ENCODE measurements around the gene RGS10.
"Not testable (repeated sequence)": the region's sequence is repeated elsewhere in the genome, so short reads cannot be mapped to it uniquely, and the experiment has no call there.

Gene RGS10

DNA sequence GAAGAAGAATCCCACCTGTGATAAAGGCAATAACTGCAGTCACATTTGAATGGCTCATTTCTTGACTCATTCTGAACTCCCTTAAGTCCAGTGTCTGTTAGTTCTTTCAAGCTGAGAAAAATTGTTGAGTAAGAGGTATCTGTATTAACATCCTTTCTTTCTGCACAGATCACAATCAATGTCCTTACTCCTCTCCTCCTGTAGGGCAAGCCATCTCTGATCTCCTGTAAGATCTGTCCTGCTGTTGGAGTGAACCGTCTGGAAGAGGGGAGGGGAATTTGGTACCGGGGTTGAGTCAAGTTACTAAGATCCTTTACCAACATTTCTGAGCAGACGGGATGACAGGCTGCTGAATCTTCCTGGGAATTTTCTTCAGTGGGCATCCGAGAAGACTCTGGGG lies 19.6 kb upstream of the RGS10 start:
- DNase-seq (ENCODE audit: low read depth): no peak
- TF ChIP-seq CTCF (IDR thresholded peaks at IDR 0.05; ENCODE audit: control insufficient read depth, insufficient read depth, low read depth, low read length, missing control alignments): no peak
- no peak overlapping the region for H3K4me3 ChIP-seq (ENCODE audit: control insufficient read depth, low read depth, low read length)

DNA sequence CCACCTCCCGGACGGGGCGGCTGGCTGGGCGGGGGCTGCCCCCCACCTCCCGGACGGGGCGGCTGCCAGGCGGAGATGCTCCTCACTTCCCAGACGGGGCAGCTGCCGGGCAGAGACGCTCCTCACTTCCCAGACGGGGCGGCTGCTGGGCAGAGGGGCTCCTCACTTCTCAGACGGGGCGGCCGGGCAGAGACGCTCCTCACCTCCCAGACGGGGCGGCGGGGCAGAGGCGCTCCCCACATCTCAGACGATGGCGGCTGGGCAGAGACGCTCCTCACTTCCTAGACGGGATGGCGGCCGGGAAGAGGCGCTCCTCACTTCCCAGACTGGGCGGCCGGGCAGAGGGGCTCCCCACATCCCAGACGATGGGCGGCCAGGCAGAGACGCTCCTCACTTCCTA lies 17.0 kb upstream of the RGS10 start:
- not testable (repeated sequence) for H3K4me3 ChIP-seq (ENCODE audit: control insufficient read depth, low read depth, low read length); DNase-seq (ENCODE audit: low read depth)

GRCh38 chr10:119556081-119556480 lies 13.6 kb upstream of the RGS10 start:
- H3K4me3 ChIP-seq (ENCODE audit: control insufficient read depth, low read depth, low read length); DNase-seq (ENCODE audit: low read depth): not testable (repeated sequence)

GRCh38 chr10:119555178-119555784 lies 12.8 kb upstream of the RGS10 start:
- no peak for TF ChIP-seq CTCF (IDR thresholded peaks at IDR 0.05; ENCODE audit: control insufficient read depth, insufficient read depth, low read depth, low read length, missing control alignments)
- DNase-seq (ENCODE audit: low read depth): no peak
- H3K4me3 ChIP-seq (ENCODE audit: control insufficient read depth, low read depth, low read length): no peak overlapping the region

GRCh38 chr10:119550827-119551226 lies 8.3 kb upstream of the RGS10 start:
- no peak for TF ChIP-seq CTCF (IDR thresholded peaks at IDR 0.05; ENCODE audit: control insufficient read depth, insufficient read depth, low read depth, low read length, missing control alignments)
- no peak overlapping the region for H3K4me3 ChIP-seq (ENCODE audit: control insufficient read depth, low read depth, low read length)
- no peak for DNase-seq (ENCODE audit: low read depth)

DNA sequence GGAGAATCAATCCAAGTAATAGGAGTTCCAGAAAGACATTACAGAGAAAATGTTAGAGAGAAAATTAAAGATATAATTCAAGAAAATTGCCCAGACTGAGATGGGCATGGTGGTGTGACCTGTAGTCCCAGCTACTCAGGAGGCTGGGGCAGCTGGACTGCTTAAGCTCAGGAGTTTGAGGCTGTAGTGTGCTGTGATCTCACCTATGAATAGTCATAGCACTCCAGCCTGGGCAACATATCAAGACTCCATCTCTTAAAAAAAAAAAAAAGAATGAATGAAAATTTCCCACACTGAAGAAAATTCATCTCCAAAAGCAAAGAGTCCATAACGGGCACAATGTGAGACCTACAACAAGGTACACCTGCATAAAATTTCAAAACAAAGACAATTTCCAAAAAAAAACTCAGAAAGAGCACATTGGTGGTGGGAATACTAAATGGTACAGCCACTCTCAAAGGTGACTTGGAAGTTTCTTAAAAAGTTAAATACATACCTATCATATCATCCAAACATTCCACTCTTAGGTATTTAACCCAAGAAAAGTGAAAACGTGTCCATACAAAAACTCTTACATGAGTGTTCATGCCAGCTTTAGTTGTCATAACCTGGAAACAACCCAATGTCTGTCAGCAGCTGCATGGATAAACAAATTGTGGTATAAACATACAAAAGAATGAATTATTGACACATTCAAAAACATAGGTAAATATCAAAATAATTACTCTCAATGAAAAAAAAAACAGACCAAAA lies 6.9 kb upstream of the RGS10 start:
- no peak for TF ChIP-seq CTCF (IDR thresholded peaks at IDR 0.05; ENCODE audit: control insufficient read depth, insufficient read depth, low read depth, low read length, missing control alignments)
- DNase-seq (ENCODE audit: low read depth): no peak
- H3K4me3 ChIP-seq (ENCODE audit: control insufficient read depth, low read depth, low read length): no peak overlapping the region

DNA sequence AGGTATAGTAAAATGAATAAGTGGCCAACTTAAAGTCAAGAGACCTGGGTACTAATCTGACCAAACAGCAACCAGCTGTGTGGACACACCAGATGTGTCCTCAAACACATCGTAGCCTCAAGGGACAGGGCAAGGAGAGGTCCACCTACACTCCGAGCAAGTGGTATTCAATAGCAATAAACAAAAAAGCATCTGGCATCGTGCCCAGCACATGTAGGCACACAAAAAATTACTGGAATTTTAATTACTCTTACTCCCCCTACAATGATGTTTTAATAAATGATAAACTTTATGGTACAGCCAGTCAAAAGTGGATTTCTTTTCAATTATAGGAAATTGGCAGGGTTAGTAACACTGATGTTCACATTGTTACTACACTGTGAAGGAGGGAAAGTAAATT lies 3.5 kb upstream of the RGS10 start:
- DNase-seq (ENCODE audit: low read depth): no peak
- no peak for TF ChIP-seq CTCF (IDR thresholded peaks at IDR 0.05; ENCODE audit: control insufficient read depth, insufficient read depth, low read depth, low read length, missing control alignments)

More for the DNA sequence above, 3.5 kb upstream of the RGS10 start:
- H3K4me3 ChIP-seq (ENCODE audit: control insufficient read depth, low read depth, low read length): no peak overlapping the region

All from AG09309 (cell line).